ENCODE data around the gene PIK3C2G.

GRCh38 chr12:18576648-18577047 is 315.3 kb downstream of the PIK3C2G start:
- TF ChIP-seq POLR2AphosphoS5 (IDR thresholded peaks at IDR 0.05; ENCODE audit: low read depth, low read length) (no peak), REST (IDR thresholded peaks at IDR 0.05; ENCODE audit: insufficient read depth in 1 of 2, low read depth in 2 of 2, low read length in 2 of 2) (no peak)

Data from PFSK-1 (cell line).